Vagina (tissue), 2 donors: ENCODE results near the gene MAD1L1.

Experiments
- CTCF ChIP-seq, 3 experiments: fragments of 450-650 bp in 2 of 3; fragments of 200-600 bp in 1 of 3; sonication (generic) in 1 of 3; IDR thresholded peaks; one replicate each; pipeline ENCODE4 v1.5.1; 2017 to 2019; ENCODE audit warnings: antibody characterized with exemption in 3 of 3, mild to moderate bottlenecking in 2 of 3, moderate library complexity in 2 of 3
- POLR2A ChIP-seq, 2 donors: fragments of 450-650 bp; IDR thresholded peaks; one replicate each; pipeline ENCODE4 v1.6.1; 2017; ENCODE audit warnings: antibody characterized with exemption in 2 of 2, mild to moderate bottlenecking in 2 of 2, moderate library complexity in 2 of 2
- POLR2AphosphoS5 ChIP-seq, 2 donors: sonication (generic); formaldehyde crosslinking; IDR thresholded peaks; one replicate each; pipeline ENCODE4 v1.9.0; 2017; ENCODE audit warnings: antibody characterized with exemption in 2 of 2, mild to moderate bottlenecking in 2 of 2, low read depth in 1 of 2; ENCODE audit not compliant: insufficient read depth in 1 of 2

GRCh38 chr7:2258661-2259365 is 26.1 kb upstream of the MAD1L1 start:
- TF ChIP-seq CTCF (IDR thresholded peaks at IDR 0.05) (no peak), POLR2AphosphoS5 (IDR thresholded peaks at IDR 0.05; ENCODE audit: insufficient read depth in 1 of 2, low read depth in 1 of 2) (no peak), POLR2A (IDR thresholded peaks at IDR 0.05) (no peak)
